HG03442 (cell line): ENCODE results near the gene SLC6A7.

Source experiments
- ATAC-seq: cut with Tn5 transposase; IDR thresholded peaks from one replicate; pipeline ENCODE4 v1.9.1; 2021; ENCODE audit warnings: mild to moderate bottlenecking, moderate library complexity; ENCODE audit not compliant: unreplicated experiment

The SLC6A7 gene

DNA sequence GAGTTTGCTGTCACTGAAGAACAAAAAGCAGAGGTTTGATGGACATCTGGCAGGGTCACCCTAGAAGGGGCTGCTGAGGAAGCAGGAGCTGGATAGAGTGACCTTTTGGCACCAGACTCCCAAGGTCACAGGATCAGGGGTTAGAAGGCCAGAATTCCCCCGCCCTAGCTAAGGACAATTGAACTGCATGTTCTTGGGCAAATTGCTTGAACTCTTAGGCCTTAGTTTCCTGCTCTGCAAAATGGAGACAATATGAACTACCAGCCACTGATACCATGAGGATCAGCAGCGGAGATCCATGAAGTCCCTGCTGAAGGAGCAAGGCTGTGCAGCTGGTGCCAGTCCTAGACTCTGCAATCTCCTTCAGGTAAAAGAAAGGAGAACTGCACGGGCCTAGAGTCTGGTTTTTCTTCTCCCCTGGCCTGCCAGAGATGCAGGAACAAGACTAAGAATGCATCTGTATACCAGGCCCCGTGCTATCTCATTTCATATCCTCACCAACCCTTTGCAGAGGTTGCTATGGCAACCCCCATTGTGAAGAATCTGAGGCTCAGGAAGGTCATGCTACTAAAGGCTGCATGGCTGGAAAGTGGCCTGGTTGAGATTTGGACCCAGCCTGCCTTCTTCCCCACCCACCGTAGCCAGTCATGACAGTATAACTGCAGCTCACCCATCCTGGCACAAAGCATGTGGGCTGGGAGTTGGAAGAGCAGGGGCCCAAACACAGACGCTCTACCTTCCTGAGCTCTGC, 66.0 kb downstream of the SLC6A7 start:
- ATAC-seq, result no peak

DNA sequence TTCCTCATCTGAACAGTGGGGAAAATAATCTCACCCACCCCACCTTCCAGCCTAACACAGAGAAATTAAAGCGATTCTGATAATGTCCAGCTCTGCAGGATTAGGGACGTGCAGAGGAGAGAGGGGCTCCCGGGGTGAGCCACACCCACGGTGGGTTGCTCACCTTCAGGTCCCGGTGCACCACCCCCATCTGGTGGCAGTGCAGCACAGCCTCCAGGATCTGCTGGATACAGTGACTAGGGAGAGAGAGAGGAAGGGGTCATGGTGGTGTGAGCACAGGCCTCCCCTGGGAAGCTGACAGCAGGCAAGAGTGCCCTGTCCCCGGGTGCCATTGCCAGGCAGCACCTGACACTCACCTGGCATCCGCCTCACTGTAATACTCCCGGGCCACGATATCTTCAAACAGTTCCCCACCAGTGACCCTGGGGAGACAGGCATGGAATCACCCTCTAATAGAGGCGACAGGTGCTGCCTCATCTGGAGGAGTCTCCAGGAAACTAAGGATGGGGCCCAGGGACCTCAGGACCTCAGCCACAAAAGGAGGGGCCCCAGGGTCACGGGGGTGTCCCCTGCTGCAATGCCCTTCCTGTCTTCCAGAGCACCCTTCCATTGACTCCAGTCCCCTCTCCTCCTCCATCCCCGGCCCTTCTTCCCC, 66.7 kb downstream of the SLC6A7 start:
- ATAC-seq, result no peak

DNA sequence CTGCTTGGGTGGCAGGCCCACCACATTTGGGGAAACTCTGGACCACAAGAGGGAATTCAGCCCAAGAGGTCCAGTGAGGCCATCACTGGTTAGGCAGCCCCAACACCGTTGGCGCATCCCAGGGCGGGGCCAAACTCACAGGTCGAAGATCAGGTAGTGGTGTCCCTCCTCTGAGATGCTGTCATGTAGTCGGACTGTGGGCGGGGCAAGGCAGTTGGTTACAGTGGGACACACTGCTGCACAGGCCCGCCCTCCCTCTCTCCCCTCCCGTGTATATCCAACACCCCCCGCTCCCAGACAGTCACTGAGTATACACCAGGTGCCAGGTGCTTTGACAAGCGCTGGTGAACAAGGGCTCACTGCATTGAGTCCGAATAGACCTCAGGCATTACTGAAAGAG, 67.6 kb downstream of the SLC6A7 start:
- ATAC-seq, result no peak

DNA sequence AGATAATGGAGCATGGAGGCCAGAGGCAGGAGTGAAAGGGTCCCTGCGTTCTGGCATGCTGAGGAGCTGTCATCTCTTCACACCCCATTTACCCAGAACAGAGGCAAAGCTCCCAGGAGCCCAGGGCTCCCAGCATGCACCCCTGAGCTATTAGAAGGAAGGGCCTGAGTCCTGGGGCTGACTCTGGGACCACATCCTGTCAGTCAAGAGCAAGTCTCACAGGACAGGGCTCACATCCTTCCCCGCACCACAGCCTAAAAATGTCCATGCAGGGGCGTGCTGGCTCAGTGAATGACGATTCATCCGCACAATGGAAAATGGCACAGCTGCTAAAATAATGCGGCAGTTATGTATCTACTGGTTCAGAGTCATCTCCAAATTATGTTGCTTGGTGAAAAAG, 68.3 kb downstream of the SLC6A7 start:
- peak; percentile 72 for ATAC-seq
